Neural progenitor cell (in vitro differentiated cells): Measurements from ENCODE around the gene SMAD9.

Experiments used
- EZH2 ChIP-seq: fragments of 200-600 bp; sonication (generic); IDR thresholded peaks from 2 replicates; pipeline ENCODE4 v1.6.1; 2017; ENCODE audit warnings: antibody characterized with exemption, mild to moderate bottlenecking, moderate library complexity
- EZH2phosphoT487 ChIP-seq: fragments of 200-600 bp; sonication (generic); IDR thresholded peaks from 2 replicates; pipeline ENCODE4 v1.6.1; 2017; ENCODE audit warnings: antibody characterized with exemption
- TF ChIP-seq, protein P1 (sequence below): fragments of 200-600 bp; sonication (generic); IDR thresholded peaks from 2 replicates; pipeline ENCODE4 v1.5.1; 2017; ENCODE audit warnings: antibody characterized with exemption, mild to moderate bottlenecking

GRCh38 chr13:36915106-36915505, 4.9 kb downstream of the SMAD9 start:
- TF ChIP-seq, protein P1, sequence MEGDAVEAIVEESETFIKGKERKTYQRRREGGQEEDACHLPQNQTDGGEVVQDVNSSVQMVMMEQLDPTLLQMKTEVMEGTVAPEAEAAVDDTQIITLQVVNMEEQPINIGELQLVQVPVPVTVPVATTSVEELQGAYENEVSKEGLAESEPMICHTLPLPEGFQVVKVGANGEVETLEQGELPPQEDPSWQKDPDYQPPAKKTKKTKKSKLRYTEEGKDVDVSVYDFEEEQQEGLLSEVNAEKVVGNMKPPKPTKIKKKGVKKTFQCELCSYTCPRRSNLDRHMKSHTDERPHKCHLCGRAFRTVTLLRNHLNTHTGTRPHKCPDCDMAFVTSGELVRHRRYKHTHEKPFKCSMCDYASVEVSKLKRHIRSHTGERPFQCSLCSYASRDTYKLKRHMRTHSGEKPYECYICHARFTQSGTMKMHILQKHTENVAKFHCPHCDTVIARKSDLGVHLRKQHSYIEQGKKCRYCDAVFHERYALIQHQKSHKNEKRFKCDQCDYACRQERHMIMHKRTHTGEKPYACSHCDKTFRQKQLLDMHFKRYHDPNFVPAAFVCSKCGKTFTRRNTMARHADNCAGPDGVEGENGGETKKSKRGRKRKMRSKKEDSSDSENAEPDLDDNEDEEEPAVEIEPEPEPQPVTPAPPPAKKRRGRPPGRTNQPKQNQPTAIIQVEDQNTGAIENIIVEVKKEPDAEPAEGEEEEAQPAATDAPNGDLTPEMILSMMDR, result no peak
- TF ChIP-seq EZH2 (no peak), EZH2phosphoT487 (no peak)
